GM18511 (cell line): ENCODE data around the gene WASL.
"Not testable (repeated sequence)": the region's sequence is repeated elsewhere in the genome, so short reads cannot be mapped to it uniquely, and the experiment has no call there.

Experiments
- ATAC-seq: cut with Tn5 transposase; IDR thresholded peaks from one replicate; pipeline ENCODE4 v1.9.1; 2021; ENCODE audit warnings: mild to moderate bottlenecking, moderate library complexity; ENCODE audit not compliant: unreplicated experiment

Gene WASL

DNA sequence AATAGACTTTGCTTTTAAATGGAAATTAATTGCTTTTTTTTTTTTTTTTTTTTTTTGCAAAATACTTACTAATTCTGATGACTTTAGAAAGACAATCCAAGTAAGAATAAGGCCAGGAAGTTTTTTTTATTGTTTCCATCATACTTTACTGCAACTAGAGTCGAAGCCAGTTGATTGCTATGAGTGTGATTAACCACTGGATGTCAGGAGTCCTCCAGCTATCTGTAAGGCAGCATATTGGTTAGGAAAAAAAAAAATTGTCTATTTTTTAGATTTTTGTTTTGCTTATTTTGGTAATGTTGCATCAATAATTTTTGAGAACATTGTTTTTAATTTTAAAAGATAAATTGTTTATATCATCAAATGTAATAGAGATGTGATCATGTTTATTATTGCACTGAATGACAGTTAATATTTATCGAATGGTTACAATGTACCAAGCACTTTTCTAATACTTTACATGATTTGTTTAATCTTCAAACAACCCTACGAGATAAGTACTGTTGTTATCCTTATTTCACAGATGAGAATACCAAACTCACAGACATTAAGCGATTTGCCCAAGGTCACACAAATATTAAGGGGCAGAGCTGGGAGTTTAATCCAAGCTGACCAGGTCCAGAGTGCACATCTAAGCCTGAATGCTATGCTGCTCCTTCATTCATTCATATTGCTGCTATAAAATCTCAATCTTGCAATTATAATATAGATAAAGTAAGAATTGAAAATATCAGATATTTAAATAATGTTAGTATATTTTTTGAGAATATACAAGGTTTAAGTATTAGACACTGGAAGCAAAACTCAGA, 113.0 kb downstream of the WASL start:
- ATAC-seq = no peak

DNA sequence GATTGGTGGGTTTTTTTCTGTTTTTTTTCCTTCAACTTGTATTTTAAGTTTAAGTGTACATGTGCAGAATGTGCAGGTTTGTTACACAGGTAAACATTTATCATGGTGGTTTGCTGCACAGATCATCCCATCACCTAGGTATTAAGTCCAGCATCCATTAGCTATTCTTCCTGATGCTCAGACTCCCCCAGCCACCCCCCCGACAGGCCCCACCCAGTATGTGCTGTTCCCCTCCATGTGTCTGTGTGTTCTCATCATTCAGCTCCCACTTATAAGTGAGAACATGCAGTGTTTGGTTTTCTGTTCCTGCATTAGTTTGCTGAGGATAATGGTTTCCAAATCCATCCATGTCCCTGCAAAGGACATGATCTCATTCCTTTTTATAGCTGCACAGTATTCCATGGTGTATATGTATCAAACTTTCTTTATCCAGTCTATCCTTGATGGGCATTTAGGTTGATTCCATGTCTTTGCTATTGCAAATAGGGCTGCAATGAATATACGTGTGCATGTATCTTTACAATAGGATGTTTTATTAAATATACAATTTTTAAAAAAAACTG, 114.7 kb downstream of the WASL start:
- ATAC-seq = not testable (repeated sequence)

DNA sequence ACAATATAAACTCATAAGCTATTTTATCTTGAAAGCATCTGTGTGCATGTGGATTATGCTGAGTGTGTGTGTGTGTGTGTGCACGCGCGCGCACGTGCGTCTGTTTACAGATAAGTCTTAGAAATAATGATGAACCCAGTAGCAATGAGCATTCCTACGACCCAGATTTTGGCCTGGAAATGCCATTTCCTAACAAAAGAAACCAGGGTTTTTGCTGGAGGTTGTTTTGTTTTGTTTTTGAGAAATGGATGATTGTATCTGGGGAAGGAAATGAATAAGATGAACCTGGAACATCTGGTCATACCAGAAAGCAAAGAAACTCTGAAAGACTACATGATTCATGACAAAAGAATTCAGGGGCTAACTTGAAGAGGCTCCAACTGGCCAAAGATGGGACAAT, 115.2 kb downstream of the WASL start:
- ATAC-seq = no peak

DNA sequence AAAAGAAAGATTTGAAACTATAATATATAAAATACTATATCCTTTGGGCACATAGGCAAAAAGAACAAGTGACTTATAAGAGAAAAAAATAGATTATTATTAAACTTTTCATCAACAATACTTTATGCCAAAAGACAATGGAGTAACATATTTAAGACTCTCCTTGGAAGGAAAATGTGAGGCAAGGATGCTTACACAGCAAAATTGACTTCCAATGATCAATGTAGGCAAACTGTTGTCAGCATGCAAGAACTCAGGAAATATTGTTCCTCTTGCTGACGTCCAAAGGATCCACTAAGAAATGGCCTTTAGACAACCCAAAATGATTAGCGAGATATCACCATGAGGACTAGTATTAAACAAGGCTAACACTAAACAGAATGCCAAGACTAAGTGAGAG, 116.0 kb downstream of the WASL start:
- ATAC-seq = no peak
